Endodermal cell (in vitro differentiated cells): Measurements from ENCODE around the gene SH2D7. TPM values are rescaled to one million over a fixed set of nuclear protein-coding genes. Genes with fewer than 3 reads are reported as not detected.

ENCODE experiments used
- DNase-seq: peaks from one replicate; pipeline ENCODE4 v3.0.0-alpha.2; 2017
- H3K27ac ChIP-seq: 2 replicates; pipeline ENCODE4 v1.5.1; 2013; ENCODE audit warnings: mild to moderate bottlenecking, low read depth, low read length, moderate library complexity
- H3K27me3 ChIP-seq: 2 replicates; pipeline ENCODE4 v1.6.1; 2013; ENCODE audit warnings: mild to moderate bottlenecking, low read length, moderate library complexity; ENCODE audit not compliant: insufficient read depth, control insufficient read depth, poor library complexity, severe bottlenecking
- H3K36me3 ChIP-seq: 2 replicates; pipeline ENCODE4 v1.7.0; 2013; ENCODE audit warnings: mild to moderate bottlenecking, low read length, moderate library complexity; ENCODE audit not compliant: control insufficient read depth, insufficient read depth
- H3K4me1 ChIP-seq: one replicate; pipeline ENCODE4 v1.7.0; 2013; ENCODE audit warnings: low read length; ENCODE audit not compliant: control insufficient read depth, insufficient read depth
- H3K4me3 ChIP-seq: 2 replicates; pipeline ENCODE4 v1.5.1; 2013; ENCODE audit warnings: mild to moderate bottlenecking, low read length, moderate library complexity
- H3K9ac ChIP-seq: 2 replicates; pipeline ENCODE4 v1.6.1; 2013; ENCODE audit warnings: mild to moderate bottlenecking, low read length, moderate library complexity; ENCODE audit not compliant: poor library complexity, severe bottlenecking; ENCODE audit errors: extremely low read depth
- H3K9me3 ChIP-seq: 2 replicates; pipeline ENCODE4 v1.6.1; 2013; ENCODE audit warnings: mild to moderate bottlenecking, low read length, moderate library complexity; ENCODE audit not compliant: control insufficient read depth
- H3K27ac Mint-ChIP-seq: 2 replicates; pipeline ENCODE4 v1.8.0; 2020; ENCODE audit warnings: mixed read lengths
- H3K27me3 Mint-ChIP-seq: 2 replicates; pipeline ENCODE4 v1.8.0; 2021; ENCODE audit warnings: mild to moderate bottlenecking, mixed read lengths; ENCODE audit not compliant: insufficient read depth
- H3K36me3 Mint-ChIP-seq: 2 replicates; pipeline ENCODE4 v1.8.0; 2020; ENCODE audit warnings: low read depth, mixed read lengths
- H3K4me1 Mint-ChIP-seq: 2 replicates; pipeline ENCODE4 v1.8.0; 2020; ENCODE audit warnings: mixed read lengths
- H3K4me3 Mint-ChIP-seq: 2 replicates; pipeline ENCODE4 v1.8.0; 2020; ENCODE audit warnings: mild to moderate bottlenecking, moderate library complexity, mixed read lengths
- H3K9me3 Mint-ChIP-seq: 2 replicates; pipeline ENCODE4 v1.8.0; 2020; ENCODE audit warnings: mild to moderate bottlenecking, mixed read lengths
- WGBS, 2 experiments: methylation state at CpG; one replicate each; pipeline versions ENCODE4 v1.1.5 to v1.1.7; 2013; ENCODE audit warnings: missing lambda C conversion rate in 2 of 2, mixed read lengths in 1 of 2; ENCODE audit not compliant: insufficient coverage in 1 of 2, insufficient read length in 1 of 2; 5-methylcytosine and 5-hydroxymethylcytosine counted together
- total RNA-seq, 2 donors: library from RNA; stranded (reverse); fragmentation: NEBNext Ultra II Directional in 1 of 2; extraction: Animal tissue kit (Norgen Biotek cat#: 25700) in 1 of 2; gene quantifications; 2 replicates in 1 of 2; 3 replicates in 1 of 2; pipeline ENCODE4 v1.2.1, GENCODE V29; 2021
- TF ChIP-seq, protein P1 (sequence below): fragments of 200-600 bp; sonication (generic); conservative IDR thresholded peaks from 2 replicates; pipeline ENCODE4 v1.5.0; 2021; ENCODE audit warnings: antibody characterized with exemption, mild to moderate bottlenecking

Gene SH2D7
- total RNA-seq, 2 donors from 2014 or later, result not detected

DNA sequence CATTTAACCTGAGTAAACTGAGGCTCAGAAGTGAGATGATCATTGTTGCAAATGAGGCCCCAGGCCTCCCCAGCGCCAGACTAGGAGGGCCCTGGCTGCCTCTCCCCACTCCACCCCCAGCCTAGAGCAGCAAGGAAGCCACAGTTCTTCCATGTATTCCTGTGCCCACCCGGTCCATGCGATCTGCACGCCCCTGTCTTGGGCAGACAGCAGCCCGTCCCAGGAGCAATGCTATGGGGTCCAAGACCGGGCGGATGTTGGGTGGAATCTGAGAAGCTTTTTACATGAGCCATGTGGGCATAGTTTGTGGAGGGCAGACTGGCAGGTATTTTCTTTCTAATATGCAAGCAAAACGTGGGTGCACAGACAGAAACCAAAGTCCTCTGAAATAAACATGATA is 15.1 kb downstream of the SH2D7 start:
- Mint-ChIP-seq H3K4me3 (no peak overlapping the region), H3K27ac (no peak overlapping the region), H3K27me3 (no peaks in the 10 kb centered on the region), H3K36me3 (peaks cover 25% of the 10 kb centered on the region), H3K9me3 (no peaks in the 10 kb centered on the region), H3K4me1 (no peaks in the 10 kb centered on the region)
- TF ChIP-seq, protein P1, sequence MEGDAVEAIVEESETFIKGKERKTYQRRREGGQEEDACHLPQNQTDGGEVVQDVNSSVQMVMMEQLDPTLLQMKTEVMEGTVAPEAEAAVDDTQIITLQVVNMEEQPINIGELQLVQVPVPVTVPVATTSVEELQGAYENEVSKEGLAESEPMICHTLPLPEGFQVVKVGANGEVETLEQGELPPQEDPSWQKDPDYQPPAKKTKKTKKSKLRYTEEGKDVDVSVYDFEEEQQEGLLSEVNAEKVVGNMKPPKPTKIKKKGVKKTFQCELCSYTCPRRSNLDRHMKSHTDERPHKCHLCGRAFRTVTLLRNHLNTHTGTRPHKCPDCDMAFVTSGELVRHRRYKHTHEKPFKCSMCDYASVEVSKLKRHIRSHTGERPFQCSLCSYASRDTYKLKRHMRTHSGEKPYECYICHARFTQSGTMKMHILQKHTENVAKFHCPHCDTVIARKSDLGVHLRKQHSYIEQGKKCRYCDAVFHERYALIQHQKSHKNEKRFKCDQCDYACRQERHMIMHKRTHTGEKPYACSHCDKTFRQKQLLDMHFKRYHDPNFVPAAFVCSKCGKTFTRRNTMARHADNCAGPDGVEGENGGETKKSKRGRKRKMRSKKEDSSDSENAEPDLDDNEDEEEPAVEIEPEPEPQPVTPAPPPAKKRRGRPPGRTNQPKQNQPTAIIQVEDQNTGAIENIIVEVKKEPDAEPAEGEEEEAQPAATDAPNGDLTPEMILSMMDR, result no peak
- 91 to 94% methylated on average over 6 to 8 of the region's 8 CpGs for WGBS, 2 experiments
- Histone ChIP-seq H3K9me3 (no peaks in the 10 kb centered on the region), H3K27ac (no peak overlapping the region), H3K4me3 (no peak overlapping the region), H3K27me3 (no peaks in the 10 kb centered on the region), H3K36me3 (no peaks in the 10 kb centered on the region), H3K9ac (no peak overlapping the region), H3K4me1 (no peaks in the 10 kb centered on the region)
- no peak for DNase-seq

DNA sequence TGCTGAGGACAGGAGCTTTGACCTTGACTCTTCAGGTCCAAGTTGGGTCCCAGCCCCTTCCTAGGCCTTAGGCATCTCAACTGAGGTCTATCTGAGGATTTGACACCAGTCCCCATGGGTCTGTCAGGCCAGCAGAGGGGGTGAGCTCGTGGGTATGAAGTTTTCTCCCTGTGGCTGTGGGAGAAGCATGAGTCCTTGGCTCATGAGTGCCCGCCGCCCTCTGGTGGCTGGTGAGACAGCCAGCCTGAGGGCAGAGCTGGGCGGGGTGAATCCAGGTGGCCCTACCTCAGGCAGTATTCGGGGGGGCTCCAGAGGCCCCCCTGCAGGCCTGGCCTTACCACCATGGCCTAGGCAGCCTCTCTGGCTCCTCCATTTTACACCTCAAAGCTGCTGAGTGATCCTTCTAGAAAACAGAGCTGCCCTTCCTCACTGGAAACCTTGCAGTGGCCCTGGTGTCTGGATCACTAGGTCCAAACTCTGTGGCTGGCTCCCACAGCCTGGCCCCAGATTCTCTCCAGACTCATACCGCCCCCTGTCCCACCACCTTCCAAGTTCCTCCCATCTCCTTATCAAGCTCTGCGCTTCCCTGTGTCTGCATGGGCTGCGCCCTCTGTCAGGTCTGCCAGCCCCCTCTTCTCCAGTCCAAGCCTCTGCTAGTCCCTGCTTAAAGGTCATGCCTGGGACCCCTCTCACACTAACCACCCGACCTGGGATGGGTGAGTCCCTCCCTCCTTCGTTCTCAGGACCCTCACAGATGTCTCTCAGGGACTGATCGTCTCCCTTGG is 16.1 kb downstream of the SH2D7 start:
- Histone ChIP-seq H3K27me3 (no peaks in the 10 kb centered on the region), H3K4me1 (no peaks in the 10 kb centered on the region), H3K4me3 (no peak overlapping the region), H3K36me3 (no peaks in the 10 kb centered on the region), H3K9me3 (no peaks in the 10 kb centered on the region), H3K27ac (no peak overlapping the region), H3K9ac (no peak overlapping the region)
- DNase-seq, result peak; percentile 93
- peaks cover 25% of the 10 kb centered on the region for H3K36me3 Mint-ChIP-seq
- 52 to 54% methylated on average over 7 to 11 of the region's 11 CpGs for WGBS, 2 experiments
- H3K27ac Mint-ChIP-seq, result peak overlapping the region; percentile 79
- no peaks in the 10 kb centered on the region for H3K4me1 Mint-ChIP-seq
- no peaks in the 10 kb centered on the region for H3K9me3 Mint-ChIP-seq
- no peak overlapping the region for H3K4me3 Mint-ChIP-seq
- H3K27me3 Mint-ChIP-seq, result no peaks in the 10 kb centered on the region
- TF ChIP-seq, protein P1, result peak; percentile 95

DNA sequence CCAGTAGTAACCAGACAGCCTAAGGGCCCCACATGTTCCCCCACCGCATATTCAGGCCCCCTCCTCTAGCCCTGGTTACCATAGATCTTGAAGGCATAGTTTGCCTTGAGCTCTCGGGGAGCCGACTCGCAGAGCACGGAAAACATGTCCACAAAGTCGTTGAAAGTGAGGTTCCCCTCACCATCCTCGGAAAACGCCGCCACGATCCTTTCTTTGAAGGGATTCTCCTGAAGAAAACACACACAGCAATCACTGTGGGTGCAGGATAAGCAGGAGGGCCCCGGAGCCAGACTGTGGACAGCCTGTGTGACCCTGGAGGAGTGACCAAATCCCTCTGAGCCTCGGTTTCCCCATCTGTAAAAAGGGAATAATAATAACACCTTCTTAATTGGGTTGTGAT is 16.8 kb downstream of the SH2D7 start:
- Mint-ChIP-seq H3K4me1 (peaks cover 2% of the 10 kb centered on the region), H3K4me3 (no peak overlapping the region), H3K36me3 (peaks cover 25% of the 10 kb centered on the region), H3K27ac (no peak overlapping the region), H3K9me3 (no peaks in the 10 kb centered on the region), H3K27me3 (no peaks in the 10 kb centered on the region)
- no peak overlapping the region for H3K9ac ChIP-seq
- H3K27ac ChIP-seq, result no peak overlapping the region
- H3K27me3 ChIP-seq, result no peaks in the 10 kb centered on the region
- H3K4me3 ChIP-seq, result no peak overlapping the region
- no peak for DNase-seq
- TF ChIP-seq, protein P1, result no peak
- H3K36me3 ChIP-seq, result no peaks in the 10 kb centered on the region
- H3K9me3 ChIP-seq, result no peaks in the 10 kb centered on the region
- H3K4me1 ChIP-seq, result no peaks in the 10 kb centered on the region
- WGBS, 2 experiments, result 86 to 92% methylated on average over 10 to 12 of the region's 12 CpGs
